Epithelial cell of esophagus (primary cell): ENCODE results near the gene ELF3.
"Not testable (repeated sequence)": the region's sequence is repeated elsewhere in the genome, so short reads cannot be mapped to it uniquely, and the experiment has no call there.

ENCODE experiments used
- DNase-seq: peaks from one replicate; pipeline ENCODE4 v3.0.0; 2010; ENCODE audit warnings: low read depth
- H3K4me3 ChIP-seq: 2 replicates; pipeline ENCODE4 v1.5.1; 2011; ENCODE audit warnings: mild to moderate bottlenecking, low read length, control low read depth
- TF ChIP-seq, protein P1 (sequence below): IDR thresholded peaks from 2 replicates; pipeline ENCODE4 v1.5.1; 2011; ENCODE audit warnings: low read depth, mild to moderate bottlenecking, low read length, control low read depth, inconsistent platforms; ENCODE audit not compliant: insufficient read depth; ENCODE audit errors: missing control alignments

ELF3 gene

DNA sequence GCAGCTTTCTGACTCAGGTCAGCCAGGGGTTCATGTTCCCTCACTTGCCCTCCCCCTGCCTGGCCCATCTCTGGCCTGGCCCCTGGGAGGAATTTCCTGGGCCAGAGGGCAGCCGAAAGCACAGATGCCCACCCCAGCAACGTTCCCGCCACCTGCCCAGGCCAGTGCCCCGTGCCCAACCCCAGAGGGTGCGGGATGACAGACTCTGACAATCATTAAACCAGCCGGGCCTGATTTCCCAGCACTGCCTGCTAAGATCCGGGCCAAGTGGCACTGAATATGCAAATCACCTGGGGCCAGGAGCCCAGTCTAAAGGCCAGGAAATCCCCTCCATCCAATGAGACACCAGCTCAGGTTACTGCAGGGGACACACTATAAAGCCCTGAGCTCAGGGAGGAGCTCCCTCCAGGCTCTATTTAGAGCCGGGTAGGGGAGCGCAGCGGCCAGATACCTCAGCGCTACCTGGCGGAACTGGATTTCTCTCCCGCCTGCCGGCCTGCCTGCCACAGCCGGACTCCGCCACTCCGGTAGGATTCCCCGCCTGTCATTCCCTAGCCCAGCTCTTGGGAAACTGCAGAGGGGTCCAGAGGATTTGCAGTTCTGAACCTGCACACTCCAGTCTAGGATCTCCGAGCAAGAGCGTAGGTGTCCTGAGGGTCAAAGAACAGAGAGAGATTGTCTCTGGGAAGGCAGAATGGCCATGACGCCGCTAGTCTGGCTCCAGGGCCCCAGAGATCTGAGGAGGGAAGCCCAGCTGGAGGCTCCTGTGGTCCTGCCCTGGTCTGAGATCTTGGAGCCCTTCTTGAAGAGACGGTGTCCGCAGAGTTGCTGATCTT is at the start of gene ELF3:
TSS of gene ELF3 (plus strand) at position 408 of the 836 bp plus-strand sequence. CDS start 550 bp downstream, outside the sequence.
- peak; percentile 90 for DNase-seq
- TF ChIP-seq, protein P1, sequence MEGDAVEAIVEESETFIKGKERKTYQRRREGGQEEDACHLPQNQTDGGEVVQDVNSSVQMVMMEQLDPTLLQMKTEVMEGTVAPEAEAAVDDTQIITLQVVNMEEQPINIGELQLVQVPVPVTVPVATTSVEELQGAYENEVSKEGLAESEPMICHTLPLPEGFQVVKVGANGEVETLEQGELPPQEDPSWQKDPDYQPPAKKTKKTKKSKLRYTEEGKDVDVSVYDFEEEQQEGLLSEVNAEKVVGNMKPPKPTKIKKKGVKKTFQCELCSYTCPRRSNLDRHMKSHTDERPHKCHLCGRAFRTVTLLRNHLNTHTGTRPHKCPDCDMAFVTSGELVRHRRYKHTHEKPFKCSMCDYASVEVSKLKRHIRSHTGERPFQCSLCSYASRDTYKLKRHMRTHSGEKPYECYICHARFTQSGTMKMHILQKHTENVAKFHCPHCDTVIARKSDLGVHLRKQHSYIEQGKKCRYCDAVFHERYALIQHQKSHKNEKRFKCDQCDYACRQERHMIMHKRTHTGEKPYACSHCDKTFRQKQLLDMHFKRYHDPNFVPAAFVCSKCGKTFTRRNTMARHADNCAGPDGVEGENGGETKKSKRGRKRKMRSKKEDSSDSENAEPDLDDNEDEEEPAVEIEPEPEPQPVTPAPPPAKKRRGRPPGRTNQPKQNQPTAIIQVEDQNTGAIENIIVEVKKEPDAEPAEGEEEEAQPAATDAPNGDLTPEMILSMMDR = no peak
- H3K4me3 ChIP-seq = peak within 1 kb of the TSS; percentile 63

DNA sequence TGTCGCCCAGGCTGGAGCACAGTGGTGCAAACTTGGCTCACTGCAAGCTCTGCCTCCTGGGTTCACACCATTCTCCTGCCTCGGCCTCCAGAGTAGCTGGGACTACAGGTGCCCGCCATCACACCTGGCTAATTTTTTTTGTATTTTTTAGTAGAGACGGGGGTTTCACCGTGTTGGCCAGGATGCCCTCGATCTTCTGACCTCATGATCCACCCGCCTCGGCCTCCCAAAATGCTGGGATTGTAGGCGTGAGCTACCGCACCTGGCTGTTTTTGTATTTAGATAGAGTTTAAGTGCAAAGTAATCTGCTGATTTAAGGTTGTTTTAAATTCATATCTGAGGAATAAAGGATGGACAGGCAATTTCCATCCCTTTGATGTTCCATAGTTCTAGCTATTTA is 48.0 kb upstream of the ELF3 start:
- DNase-seq, H3K4me3 ChIP-seq: not testable (repeated sequence)

DNA sequence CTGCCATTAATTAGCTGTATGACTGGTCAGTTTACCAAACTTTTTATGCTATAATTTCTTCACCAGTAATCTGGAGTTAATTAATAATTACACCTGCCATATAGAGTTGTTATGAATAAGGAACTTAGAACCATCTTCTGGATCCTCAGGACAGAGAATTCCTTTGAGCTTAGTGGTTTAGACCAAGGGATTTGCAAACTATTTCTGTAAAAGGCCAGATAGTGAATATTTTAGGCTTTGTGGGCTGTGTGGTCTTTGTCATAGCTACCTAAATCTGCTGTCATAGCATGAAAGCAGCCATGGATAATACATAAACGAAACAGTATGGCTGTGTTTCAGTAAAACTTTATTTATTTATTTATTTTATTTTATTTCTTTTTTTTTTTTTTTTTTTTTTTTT is 46.1 kb upstream of the ELF3 start:
- TF ChIP-seq, protein P1 = no peak
- no peak for DNase-seq
- H3K4me3 ChIP-seq = no peak overlapping the region

DNA sequence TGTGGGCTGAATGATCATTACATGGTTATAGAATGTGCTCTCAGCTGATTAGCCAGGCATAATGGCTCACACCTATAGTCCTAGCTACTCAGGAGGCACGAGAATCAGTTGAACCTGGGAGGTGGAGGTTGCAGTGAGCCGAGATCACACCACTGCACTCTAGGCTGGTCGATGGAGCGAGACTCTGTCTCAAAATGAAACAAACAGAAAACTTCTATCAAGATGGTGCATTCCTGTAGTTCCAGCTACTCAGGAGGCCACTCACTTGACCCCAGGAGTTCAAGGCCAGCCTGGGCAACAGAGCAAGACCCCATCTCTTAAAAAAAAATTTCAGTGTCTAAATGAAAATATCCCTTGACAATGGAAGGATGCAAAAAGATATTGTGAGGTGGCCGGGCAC is 44.2 kb upstream of the ELF3 start:
- no peak overlapping the region for H3K4me3 ChIP-seq
- TF ChIP-seq, protein P1 = no peak
- DNase-seq = no peak

DNA sequence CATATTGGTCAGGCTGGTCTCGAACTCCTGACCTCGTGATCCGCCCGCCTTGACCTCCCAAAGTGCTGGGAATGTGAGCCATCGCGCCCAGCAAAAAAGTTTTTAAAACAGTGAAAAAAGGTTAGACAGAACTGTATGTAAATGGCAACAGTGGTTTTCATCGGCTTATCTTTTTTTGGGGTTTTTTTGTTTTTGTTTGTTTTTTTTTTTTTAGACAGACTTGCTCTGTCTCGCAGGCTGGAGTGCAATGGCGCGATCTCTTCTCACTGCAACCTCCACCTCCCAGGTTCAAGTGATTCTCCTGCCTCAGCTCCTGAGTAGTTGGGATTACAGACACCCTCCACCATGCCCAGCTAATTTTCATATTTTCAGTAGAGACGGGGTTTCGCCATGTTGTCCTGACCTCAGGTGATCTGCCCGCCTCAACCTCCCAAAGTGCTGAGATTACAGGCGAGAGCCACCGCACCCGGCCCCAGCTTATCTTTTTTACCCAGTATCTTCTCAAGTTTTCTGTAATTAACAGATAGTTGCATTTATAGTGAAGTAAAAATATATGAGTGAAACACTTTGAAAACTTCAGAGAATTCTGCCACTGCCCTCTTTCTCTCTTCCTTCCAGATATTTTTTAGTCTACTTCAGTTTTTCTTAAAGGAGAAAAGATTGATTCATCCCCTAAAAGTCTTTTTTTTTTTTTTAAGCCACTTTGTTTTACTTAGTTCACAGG is 42.0 kb upstream of the ELF3 start:
- TF ChIP-seq, protein P1 = no peak
- DNase-seq = no peak
- no peak overlapping the region for H3K4me3 ChIP-seq

DNA sequence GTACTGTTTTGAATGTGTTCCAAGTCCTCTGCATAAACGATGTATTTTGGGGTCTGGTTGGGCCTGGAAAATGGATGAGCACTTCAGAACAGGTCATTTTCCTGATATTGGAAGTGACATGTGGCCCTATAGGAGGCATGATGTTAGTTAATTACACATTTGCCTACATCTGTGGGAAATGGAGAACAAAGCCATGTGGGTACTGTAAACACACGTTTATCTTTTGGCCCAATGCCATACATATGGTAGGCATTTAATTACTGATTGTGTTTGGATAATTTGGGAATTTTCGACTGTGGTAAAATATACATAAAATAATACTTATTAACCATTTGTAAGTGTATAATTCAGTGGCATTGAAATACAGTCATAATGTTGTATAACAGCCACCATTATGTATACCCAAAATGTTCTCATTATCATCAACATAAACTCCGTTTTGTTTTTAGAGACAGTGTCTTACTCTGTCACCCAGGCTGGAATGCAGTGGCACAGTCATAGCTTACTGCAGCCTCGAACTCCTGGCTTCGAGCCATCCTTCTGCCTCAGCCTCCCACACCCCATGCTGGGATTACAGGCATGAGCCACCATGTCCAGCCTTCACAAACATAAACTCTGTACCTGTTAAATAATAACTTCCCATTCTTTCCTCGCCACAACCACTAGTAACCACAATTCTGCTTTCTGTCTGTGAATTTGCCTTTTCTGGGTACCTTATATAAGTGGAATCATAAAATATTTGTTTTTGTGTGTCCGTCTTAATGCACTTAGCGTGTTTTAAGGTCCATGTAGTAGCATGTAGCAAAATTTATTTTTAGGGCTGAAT is 39.8 kb upstream of the ELF3 start:
- DNase-seq = no peak
- no peak overlapping the region for H3K4me3 ChIP-seq
- TF ChIP-seq, protein P1 = no peak
